GM12865 (cell line): ENCODE measurements around the gene PCDHA4.
A peak's percentile ranks its signal among the peaks of the same experiment; 100 is the strongest.
"Not testable (repeated sequence)": the region's sequence is repeated elsewhere in the genome, so short reads cannot be mapped to it uniquely, and the experiment has no call there.

ENCODE experiments used
- DNase-seq: peaks from one replicate; pipeline ENCODE4 v3.0.0; 2010; ENCODE audit warnings: low read depth
- H3K4me3 ChIP-seq: 2 replicates; pipeline ENCODE4 v1.5.1; 2011; ENCODE audit warnings: mild to moderate bottlenecking, low read depth, low read length, control low read depth
- TF ChIP-seq, protein P1 (sequence below): IDR thresholded peaks from 2 replicates; pipeline ENCODE4 v1.5.1; 2011; ENCODE audit warnings: low read length, control low read depth, low read depth, inconsistent platforms; ENCODE audit not compliant: insufficient read depth; ENCODE audit errors: missing control alignments

The PCDHA4 gene

DNA sequence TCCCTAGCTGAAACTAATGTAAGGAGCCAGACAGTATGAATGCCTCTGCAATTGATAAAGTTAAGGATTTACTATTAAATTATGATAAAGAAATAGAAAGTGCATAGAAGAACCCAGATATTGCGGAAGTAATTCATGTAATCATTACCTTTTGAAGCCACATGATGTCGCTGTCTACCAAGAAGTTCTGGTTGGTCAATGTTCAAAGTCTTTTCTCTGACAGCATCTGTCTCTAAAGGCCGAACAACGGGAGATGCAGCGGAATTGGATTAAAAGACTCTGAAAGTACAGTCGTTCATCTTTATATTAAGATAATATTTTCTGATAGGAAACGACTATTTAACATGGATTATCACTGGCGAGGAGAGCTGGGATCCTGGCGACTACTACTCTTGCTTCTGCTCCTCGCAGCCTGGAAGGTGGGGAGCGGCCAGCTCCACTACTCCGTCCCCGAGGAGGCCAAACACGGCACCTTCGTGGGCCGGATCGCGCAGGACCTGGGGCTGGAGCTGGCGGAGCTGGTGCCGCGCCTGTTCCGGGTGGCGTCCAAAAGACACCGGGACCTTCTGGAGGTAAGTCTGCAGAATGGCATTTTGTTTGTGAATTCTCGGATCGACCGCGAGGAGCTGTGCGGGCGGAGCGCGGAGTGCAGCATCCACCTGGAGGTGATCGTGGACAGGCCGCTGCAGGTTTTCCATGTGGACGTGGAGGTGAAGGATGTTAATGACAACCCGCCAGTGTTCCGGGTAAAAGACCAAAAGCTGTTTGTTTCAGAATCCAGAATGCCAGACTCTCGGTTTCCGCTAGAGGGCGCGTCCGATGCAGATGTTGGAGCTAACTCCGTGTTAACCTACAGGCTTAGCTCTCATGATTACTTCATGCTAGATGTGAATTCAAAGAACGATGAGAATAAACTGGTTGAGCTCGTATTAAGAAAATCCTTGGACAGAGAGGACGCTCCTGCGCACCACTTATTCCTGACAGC, 34.4 kb downstream of the PCDHA4 start, which contains the start of gene PCDHA8:
PCDHA8 (plus strand) TSS at position 210 of the 985 bp plus-strand sequence; CDS start at position 345, 135 bp downstream.
- TF ChIP-seq, protein P1, sequence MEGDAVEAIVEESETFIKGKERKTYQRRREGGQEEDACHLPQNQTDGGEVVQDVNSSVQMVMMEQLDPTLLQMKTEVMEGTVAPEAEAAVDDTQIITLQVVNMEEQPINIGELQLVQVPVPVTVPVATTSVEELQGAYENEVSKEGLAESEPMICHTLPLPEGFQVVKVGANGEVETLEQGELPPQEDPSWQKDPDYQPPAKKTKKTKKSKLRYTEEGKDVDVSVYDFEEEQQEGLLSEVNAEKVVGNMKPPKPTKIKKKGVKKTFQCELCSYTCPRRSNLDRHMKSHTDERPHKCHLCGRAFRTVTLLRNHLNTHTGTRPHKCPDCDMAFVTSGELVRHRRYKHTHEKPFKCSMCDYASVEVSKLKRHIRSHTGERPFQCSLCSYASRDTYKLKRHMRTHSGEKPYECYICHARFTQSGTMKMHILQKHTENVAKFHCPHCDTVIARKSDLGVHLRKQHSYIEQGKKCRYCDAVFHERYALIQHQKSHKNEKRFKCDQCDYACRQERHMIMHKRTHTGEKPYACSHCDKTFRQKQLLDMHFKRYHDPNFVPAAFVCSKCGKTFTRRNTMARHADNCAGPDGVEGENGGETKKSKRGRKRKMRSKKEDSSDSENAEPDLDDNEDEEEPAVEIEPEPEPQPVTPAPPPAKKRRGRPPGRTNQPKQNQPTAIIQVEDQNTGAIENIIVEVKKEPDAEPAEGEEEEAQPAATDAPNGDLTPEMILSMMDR: peak; percentile 20
- no peak within 1 kb of the TSS for H3K4me3 ChIP-seq
- no peak for DNase-seq

DNA sequence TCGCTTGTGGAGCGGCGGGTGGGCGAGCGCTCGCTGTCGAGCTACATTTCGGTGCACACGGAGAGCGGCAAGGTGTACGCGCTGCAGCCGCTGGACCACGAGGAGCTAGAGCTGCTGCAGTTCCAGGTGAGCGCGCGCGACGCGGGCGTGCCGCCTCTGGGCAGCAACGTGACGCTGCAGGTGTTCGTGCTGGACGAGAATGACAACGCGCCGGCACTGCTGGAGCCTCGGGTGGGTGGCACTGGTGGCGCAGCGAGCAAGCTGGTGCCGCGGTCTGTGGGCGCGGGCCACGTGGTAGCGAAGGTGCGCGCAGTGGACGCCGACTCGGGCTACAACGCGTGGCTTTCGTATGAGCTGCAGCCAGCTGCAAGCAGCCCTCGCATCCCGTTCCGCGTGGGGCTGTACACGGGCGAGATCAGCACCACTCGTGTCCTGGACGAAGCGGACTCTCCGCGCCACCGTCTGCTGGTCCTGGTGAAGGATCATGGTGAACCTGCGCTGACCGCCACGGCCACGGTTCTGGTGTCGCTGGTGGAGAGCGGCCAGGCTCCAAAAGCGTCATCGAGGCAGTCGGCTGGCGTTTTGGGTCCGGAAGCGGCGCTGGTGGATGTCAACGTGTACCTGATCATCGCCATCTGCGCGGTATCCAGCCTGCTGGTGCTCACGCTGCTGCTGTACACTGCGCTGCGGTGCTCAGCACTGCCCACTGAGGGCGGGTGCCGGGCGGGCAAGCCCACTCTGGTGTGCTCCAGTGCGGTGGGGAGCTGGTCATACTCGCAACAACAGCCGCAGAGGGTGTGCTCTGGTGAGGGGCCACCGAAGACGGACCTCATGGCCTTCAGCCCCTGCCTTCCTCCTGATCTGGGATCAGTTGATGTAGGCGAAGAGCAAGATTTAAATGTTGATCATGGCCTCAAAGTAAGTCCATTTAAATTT, 36.2 kb downstream of the PCDHA4 start:
- no peak overlapping the region for H3K4me3 ChIP-seq
- TF ChIP-seq, protein P1: no peak
- no peak for DNase-seq

DNA sequence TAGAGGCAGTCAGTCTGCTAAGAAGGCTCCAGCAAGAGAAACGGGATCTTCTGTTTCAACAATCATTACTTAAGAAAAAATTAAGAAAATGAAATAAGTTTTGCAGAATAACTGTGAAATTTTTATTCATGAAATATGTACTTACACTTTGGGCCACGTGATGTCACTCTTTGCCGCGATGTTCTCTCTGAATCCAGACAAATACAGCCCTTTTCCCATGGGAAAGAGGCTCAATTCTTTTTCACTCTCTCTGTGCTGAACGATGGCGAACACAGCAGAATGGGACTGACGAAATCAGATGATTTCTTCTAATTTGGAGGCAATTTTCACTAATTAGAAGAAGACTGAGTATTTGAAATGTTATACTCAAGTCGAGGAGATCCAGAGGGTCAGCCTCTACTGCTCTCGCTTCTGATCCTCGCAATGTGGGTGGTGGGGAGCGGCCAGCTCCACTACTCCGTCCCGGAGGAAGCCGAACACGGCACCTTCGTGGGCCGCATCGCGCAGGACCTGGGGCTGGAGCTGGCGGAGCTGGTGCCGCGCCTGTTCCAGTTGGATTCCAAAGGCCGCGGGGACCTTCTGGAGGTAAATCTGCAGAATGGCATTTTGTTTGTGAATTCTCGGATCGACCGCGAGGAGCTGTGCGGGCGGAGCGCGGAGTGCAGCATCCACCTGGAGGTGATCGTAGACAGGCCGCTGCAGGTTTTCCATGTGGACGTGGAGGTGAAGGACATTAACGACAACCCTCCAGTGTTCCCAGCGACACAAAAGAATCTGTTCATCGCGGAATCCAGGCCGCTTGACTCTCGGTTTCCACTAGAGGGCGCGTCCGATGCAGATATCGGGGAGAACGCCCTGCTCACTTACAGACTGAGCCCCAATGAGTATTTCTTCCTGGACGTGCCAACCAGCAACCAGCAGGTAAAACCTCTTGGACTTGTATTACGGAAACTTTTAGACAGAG, 41.6 kb downstream of the PCDHA4 start, which contains the start of gene PCDHA9:
PCDHA9 (plus strand) TSS at position 244 of the 964 bp plus-strand sequence; CDS start at position 358, 114 bp downstream.
- H3K4me3 ChIP-seq, DNase-seq: not testable (repeated sequence)

DNA sequence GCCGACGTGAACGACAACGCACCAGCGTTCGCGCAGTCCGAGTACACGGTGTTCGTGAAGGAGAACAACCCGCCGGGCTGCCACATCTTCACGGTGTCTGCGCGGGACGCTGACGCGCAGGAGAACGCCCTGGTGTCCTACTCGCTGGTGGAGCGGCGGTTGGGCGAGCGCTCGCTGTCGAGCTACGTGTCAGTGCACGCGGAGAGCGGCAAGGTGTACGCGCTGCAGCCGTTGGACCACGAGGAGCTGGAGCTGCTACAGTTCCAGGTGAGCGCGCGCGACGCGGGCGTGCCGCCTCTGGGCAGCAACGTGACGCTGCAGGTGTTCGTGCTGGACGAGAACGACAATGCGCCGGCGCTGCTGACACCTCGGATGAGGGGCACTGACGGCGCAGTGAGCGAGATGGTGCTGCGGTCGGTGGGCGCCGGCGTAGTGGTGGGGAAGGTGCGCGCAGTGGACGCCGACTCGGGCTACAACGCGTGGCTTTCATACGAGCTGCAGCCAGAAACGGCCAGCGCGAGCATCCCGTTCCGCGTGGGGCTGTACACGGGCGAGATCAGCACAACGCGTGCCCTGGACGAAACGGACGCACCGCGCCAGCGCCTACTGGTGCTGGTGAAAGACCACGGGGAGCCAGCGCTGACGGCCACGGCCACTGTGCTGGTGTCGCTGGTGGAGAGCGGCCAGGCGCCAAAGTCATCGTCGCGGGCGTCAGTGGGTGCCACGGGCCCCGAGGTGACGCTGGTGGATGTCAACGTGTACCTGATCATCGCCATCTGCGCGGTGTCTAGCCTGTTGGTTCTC, 43.2 kb downstream of the PCDHA4 start:
- not testable (repeated sequence) for DNase-seq, H3K4me3 ChIP-seq

DNA sequence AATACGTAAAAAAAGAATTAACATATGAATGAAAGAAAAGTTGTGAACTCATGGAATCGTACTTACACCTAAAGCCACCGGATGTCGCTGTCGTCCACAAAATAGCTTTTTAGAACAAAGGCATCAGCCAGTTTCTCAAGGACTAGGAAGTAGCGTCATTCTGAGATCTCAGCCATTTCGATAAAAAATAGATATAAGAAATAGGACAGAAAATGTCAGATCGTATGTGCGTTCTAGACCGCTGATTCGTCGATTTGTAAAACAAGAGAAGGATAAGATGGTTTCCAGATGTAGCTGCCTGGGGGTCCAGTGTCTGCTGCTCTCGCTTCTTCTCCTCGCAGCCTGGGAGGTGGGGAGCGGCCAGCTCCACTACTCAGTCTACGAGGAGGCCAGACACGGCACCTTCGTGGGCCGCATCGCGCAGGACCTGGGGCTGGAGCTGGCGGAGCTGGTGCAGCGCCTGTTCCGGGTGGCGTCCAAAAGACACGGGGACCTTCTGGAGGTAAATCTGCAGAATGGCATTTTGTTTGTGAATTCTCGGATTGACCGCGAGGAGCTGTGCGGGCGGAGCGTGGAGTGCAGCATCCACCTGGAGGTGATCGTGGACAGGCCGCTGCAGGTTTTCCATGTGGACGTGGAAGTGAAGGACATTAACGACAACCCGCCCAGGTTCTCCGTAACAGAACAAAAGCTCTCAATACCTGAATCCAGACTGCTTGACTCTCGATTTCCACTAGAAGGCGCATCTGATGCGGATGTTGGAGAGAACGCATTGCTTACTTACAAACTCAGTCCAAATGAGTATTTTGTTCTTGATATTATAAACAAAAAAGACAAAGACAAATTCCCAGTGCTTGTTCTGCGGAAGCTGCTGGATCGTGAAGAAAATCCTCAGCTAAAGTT, 49.2 kb downstream of the PCDHA4 start, which contains the start of gene PCDHA10:
PCDHA10 (plus strand) TSS at position 126 of the 903 bp plus-strand sequence; CDS start at position 278, 152 bp downstream.
- TF ChIP-seq, protein P1: no peak
- no peak for DNase-seq
- no peak within 1 kb of the TSS for H3K4me3 ChIP-seq

DNA sequence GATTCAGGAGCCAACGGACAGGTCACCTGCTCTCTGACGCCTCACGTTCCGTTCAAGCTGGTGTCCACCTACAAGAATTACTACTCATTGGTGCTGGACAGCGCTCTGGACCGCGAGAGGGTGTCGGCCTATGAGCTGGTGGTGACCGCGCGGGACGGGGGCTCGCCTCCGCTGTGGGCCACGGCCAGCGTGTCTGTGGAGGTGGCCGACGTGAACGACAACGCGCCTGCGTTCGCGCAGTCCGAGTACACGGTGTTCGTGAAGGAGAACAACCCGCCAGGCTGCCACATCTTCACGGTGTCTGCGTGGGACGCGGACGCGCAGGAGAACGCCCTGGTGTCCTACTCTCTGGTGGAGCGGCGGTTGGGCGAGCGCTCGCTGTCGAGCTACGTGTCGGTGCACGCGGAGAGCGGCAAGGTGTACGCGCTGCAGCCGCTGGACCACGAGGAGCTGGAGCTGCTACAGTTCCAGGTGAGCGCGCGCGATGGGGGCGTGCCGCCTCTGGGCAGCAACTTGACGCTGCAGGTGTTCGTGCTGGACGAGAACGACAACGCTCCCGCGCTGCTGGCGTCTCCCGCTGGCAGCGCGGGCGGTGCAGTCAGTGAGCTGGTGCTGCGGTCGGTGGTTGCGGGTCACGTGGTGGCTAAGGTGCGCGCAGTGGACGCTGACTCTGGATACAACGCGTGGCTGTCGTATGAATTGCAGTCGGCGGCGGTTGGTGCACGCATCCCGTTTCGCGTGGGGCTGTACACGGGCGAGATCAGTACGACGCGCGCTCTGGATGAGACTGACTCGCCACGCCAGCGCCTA, 50.5 kb downstream of the PCDHA4 start:
- no peak for DNase-seq
- no peak overlapping the region for H3K4me3 ChIP-seq
- TF ChIP-seq, protein P1: no peak
